Activated naive CD8-positive, alpha-beta T cell (primary cell): ENCODE measurements around the gene LBX2.
A peak's percentile ranks its signal among the peaks of the same experiment; 100 is the strongest.

Source experiments
- H3K27ac Mint-ChIP-seq: one replicate; pipeline ENCODE4 v1.8.0; 2021; ENCODE audit warnings: mixed read lengths
- H3K27me3 Mint-ChIP-seq: one replicate; pipeline ENCODE4 v1.8.0; 2021; ENCODE audit warnings: mixed read lengths
- H3K36me3 Mint-ChIP-seq: one replicate; pipeline ENCODE4 v1.8.0; 2021; ENCODE audit warnings: mixed read lengths
- H3K4me1 Mint-ChIP-seq: one replicate; pipeline ENCODE4 v1.8.0; 2021; ENCODE audit warnings: low read depth, mixed read lengths
- H3K4me3 Mint-ChIP-seq: one replicate; pipeline ENCODE4 v1.8.0; 2021; ENCODE audit warnings: mild to moderate bottlenecking, mixed read lengths
- H3K9me3 Mint-ChIP-seq: one replicate; pipeline ENCODE4 v1.8.0; 2021; ENCODE audit warnings: low read depth, mixed read lengths

Gene LBX2

DNA sequence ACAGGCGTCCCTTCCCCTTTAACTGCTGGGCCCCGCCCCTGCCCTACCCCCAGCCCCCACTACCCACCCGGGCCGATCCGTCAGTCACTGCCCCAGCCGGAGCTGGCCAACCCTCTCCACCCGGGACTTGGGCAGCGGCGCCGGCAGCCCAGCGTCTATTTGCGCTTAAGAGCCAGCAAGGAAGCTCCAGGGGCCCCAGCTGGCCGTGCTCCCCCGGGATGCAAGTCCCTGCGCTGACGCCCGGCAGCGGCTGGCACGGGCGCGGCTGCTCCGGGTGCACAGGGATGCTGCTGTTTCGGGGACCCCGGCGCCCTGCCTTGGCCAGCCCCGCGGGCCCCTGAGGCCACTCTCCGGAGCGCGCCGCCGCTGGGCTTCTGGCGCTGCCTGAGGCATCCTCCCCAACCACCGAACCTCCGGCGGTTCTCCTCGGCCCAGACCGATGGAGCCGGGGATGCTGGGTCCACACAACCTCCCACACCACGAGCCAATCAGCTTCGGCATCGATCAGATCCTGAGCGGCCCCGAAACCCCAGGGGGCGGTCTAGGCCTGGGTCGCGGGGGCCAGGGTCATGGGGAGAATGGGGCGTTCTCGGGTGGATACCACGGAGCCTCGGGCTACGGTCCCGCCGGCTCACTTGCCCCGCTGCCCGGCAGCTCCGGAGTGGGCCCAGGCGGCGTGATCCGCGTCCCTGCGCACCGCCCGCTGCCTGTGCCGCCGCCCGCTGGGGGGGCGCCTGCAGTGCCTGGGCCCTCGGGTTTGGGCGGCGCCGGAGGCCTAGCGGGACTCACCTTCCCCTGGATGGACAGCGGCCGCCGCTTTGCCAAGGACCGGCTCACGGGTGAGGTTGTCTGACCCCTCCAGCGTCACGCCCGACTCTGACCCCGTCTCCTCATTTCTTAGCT, 15.2 kb upstream of the LBX2 start, which contains the start of gene TLX2:
Gene TLX2 (plus strand): TSS at position 83 of the 903 bp plus-strand sequence. CDS start 357 bp downstream, at position 440.
- no peaks in the 10 kb centered on the region for H3K36me3 Mint-ChIP-seq
- H3K9me3 Mint-ChIP-seq: no peaks in the 10 kb centered on the region
- H3K27ac Mint-ChIP-seq: no peak within 1 kb of the TSS

DNA sequence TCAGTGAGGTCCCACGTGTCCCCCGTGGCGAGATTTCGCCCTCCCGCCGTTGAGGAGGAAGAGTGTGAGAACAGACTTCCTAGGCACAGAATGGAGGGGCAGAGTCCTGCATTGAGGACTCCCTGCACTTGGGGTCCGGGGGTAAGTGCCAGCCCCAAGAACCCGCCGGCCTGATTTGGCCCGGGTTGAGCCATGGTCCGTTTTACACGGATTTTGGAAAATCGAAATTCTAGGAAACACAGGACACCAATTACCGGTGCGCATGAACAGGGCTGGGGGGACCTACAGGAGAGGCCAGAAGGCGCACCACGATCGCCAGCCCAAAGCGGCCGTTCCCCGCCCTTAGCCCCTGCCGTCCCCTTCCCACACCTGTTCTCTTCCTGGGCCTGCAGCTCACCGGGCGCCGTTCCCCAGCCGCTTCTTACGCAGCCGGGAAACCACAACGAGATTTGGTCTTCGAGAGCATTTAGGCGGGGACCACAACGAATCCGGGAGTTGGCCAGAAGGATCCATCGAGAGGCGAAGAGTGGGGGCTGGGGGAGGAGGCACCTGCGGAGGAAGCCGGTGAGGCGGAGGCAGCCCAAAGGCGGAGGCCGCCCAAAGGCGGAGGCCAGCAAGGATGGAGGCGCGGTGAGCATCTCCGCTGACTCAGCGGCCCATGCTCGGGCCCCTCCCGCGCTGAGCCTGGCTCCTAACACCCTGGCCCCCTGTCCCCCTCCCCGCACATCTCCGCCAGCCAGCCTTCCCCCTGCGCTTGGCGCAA, 14.4 kb upstream of the LBX2 start:
- peak overlapping the region; percentile 35 for H3K4me3 Mint-ChIP-seq
- no peaks in the 10 kb centered on the region for H3K36me3 Mint-ChIP-seq
- H3K27me3 Mint-ChIP-seq: peaks cover 40% of the 10 kb centered on the region
- H3K4me1 Mint-ChIP-seq: peaks cover 16% of the 10 kb centered on the region
- H3K9me3 Mint-ChIP-seq: no peaks in the 10 kb centered on the region
- H3K27ac Mint-ChIP-seq: no peak overlapping the region

More for the DNA sequence above, 15.2 kb upstream of the LBX2 start, which contains the start of gene TLX2:
- Mint-ChIP-seq H3K4me1 (peaks cover 14% of the 10 kb centered on the region), H3K27me3 (peaks cover 46% of the 10 kb centered on the region), H3K4me3 (peak within 1 kb of the TSS; percentile 65)

DNA sequence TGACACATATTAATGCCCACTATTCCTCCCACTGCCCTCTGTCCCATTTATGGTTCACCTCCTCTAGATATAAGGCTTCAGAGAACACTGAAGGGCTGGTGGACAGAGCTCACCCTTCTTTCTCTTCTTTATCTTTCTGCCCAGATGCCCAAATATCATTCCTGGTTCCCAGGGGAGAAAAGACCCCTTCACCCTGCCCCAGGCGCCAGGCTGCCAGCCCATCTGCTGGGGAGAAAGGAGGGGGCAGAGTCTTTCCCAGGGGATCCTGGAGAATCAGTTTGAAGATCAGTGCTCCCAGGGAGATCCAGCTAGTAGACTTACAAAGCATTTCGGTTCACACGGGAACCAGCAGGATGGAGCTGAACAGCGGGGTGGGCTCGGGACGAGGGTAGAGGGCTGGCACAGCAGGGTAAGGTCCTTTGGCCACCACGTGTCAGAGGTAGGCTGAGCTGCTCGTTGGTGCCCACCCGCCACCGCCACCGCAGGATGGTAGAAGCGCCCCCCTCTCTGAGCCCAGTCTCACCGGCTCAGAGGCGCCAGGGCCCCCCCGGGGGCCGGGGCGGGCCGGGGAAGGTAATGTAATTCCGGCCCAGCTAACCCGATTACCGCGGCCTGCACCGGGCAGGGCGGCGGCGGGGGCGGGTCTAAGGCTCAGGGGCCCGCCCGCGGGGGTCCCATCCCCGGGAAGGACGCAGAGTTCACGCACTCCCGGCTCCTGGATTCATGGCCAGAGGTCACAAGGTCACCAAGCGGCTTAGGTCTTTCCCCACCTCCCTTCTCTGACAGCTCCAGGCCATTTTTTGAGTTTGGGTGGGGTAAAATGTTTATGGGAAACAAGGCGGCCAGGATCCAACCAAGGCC, 13.6 kb upstream of the LBX2 start:
- H3K36me3 Mint-ChIP-seq: no peaks in the 10 kb centered on the region
- H3K27ac Mint-ChIP-seq: no peak overlapping the region
- H3K27me3 Mint-ChIP-seq: peaks cover 33% of the 10 kb centered on the region
- peak overlapping the region; percentile 35 for H3K4me3 Mint-ChIP-seq
- no peaks in the 10 kb centered on the region for H3K9me3 Mint-ChIP-seq
- H3K4me1 Mint-ChIP-seq: peaks cover 24% of the 10 kb centered on the region

DNA sequence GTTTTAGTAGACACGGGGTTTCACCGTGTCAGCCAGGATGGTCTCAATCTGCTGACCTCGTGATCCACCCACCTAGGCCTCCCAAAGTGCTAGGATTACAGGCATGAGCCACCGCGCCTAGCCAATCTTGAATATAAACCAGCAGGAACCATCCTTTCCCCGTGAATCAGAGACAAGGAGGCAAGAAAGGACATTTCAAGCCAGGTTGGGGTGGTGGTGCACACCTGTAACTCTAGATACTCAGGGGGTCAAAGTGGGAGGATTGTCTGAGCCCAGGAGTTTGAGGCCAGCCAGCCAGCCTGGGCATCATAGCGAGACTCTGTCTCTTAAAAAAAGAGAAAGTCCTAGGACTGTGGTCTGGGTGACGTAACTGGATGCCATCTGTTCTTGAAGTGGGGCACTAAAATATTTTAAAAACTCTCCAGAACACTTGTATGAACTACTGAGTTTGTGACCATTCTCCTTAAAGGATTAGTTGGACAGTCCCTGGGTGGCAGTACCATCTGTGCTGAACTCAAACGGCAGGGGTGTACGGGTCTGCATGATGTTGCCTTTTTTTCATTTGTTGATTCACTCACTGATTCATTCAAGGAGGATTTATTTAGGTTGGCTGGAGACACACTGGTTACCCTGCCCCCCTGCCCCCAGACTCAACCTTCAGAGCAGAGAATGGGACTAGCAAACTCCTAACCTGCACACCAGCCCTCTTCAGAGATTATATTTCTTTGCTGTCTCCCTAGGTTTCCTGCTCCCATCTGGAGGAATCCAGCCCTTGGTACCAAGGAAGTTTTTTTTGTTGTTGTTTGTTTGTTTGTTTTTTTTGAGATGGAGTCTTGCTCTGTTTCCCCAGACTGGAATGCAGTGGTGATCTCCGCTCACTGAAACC, 11.9 kb upstream of the LBX2 start:
- H3K4me1 Mint-ChIP-seq: peaks cover 32% of the 10 kb centered on the region
- no peak overlapping the region for H3K4me3 Mint-ChIP-seq
- no peak overlapping the region for H3K27ac Mint-ChIP-seq

DNA sequence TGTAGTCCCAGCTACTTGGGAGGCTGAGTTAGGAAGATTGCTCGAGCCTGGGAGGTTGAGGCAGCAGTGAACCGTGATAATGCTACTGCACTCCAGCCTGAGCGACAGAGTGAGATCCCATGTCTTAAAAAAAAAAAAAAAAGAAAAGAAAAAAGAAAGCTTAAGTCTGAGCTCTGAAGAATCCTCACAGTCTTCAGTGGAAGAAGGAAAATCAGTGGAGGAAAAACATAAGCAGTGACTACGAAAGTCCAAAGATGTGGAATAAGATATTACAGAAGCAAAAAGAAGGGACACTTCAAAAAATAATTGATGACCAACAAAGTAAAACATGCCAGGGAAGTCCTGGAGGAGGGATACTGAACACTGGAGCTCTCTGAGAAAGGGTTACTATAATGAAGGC, 10.9 kb upstream of the LBX2 start:
- Mint-ChIP-seq H3K27ac (no peak overlapping the region), H3K27me3 (peaks cover 23% of the 10 kb centered on the region), H3K9me3 (no peaks in the 10 kb centered on the region)

More for the DNA sequence above, 11.9 kb upstream of the LBX2 start:
- H3K27me3 Mint-ChIP-seq: peaks cover 22% of the 10 kb centered on the region
- peaks cover 5% of the 10 kb centered on the region for H3K36me3 Mint-ChIP-seq
- no peaks in the 10 kb centered on the region for H3K9me3 Mint-ChIP-seq

DNA sequence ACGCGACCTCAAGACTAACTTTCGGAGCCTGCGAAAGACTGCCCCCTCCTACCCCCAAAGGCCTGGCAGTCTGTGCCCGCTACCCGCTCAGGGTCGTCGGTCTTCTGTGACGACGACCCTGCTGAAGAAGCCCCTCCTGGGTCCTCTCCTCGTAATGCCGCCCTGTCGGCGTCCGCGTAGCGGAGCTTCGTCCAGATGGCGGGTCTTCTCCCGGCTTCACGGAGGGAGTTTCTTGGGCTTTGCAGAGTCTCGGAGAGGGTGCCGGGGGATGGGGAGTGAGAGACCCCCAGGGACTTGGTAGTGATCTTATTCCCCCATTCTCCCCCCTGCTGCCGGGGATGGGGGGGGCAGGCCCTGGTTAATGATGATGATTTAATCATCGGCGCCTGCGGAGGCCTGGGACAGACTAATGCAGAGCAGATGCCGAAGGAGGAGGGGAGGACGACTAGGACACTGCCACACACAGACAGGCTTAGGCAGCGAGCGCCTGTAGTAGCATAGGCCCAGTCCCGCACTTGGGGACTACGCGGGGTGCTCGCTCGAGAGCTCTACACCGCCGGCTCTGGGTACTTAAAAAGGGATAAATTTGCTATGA, 8.6 kb upstream of the LBX2 start:
- Mint-ChIP-seq H3K9me3 (no peaks in the 10 kb centered on the region), H3K4me1 (peaks cover 43% of the 10 kb centered on the region), H3K4me3 (peak overlapping the region; percentile 100), H3K36me3 (peaks cover 16% of the 10 kb centered on the region), H3K27me3 (peaks cover 26% of the 10 kb centered on the region), H3K27ac (peak overlapping the region; percentile 100)

More for the DNA sequence above, 10.9 kb upstream of the LBX2 start:
- H3K4me1 Mint-ChIP-seq: peaks cover 32% of the 10 kb centered on the region
- H3K4me3 Mint-ChIP-seq: no peak overlapping the region
- H3K36me3 Mint-ChIP-seq: peaks cover 5% of the 10 kb centered on the region

DNA sequence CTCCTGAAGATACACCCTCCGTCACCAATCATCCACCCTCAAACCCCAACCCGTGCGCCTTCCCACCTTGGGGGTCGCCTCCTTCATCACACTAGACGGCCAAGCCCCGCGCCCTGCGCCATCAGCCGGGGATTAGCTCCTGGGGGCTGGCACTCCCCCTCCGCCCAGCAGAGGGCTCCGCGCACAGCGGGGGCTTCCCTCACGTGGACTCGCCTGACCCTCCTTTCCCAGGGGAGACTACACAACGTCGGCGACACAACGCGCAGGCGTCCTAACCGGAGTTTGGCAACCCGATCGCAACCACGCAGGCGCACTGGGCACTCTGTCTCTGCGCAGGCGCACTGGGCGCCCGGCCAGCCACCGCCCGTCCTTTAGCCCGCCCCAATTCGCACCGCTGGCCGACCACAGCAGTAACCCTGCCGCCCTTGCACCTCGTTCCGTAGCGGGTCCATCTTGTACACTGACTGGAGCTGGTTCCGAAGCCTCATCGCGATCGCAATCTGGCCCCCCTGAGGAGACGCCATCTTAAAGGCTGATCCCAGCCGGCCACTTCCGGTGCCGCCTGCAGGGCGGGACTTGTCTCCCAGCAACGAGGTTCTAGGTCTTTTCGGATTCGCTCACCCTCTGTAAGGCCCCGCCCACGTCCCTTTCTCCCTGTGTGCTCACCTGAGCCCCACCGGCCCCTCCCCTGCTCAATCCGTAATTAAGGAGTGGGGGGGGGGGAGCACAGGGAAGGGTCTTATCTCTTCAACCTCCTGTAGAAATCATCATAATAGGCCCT, 7.9 kb upstream of the LBX2 start, which contains the start of gene PCGF1:
Gene PCGF1 (minus strand): TSS at position 551 of the 781 bp plus-strand sequence. CDS start 27 bp downstream, at position 524.
- peak within 1 kb of the TSS; percentile 100 for H3K4me3 Mint-ChIP-seq
- H3K4me1 Mint-ChIP-seq: peaks cover 47% of the 10 kb centered on the region
- no peaks in the 10 kb centered on the region for H3K9me3 Mint-ChIP-seq
- peaks cover 16% of the 10 kb centered on the region for H3K36me3 Mint-ChIP-seq
- peaks cover 23% of the 10 kb centered on the region for H3K27me3 Mint-ChIP-seq
- H3K27ac Mint-ChIP-seq: peak within 1 kb of the TSS; percentile 100

DNA sequence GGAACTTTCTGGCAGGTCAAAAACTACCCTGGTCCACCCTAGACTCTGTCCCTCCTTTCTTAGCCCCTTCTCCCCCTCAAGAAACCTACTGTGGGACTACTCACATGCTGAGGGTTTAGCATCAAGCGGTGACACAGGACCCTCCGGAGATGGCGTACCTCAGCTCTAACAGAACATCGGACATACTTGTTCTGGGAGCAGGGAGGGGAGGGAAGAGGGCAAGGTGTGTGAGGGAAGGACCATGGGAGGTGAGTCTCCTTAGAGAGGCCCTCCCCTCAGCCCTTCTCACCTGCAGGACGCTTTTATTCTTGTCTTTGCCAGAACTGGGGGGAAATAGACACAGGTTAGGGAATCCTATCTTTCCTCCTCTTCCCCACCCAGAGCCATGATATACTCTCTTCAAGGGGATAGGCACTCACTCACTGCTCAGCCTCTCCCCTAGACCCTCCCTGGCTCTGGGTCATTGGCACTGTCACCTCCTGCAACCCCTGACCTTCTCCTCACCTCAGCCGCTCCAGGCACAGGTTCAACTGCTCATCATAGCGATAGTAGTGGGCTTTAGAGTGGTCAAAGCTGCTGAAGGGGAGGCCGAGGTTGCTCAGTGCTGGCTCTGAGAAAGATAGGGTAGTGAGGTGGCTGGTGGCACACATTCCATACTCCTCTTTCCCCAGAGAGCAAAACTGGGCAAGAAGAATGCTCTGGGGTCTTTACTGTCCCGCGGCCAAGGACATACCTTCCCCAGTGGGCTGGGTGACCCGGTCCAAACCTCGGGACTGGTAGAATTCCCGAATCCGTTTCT, 6.2 kb upstream of the LBX2 start:
- H3K36me3 Mint-ChIP-seq: peaks cover 18% of the 10 kb centered on the region
- peak overlapping the region; percentile 27 for H3K4me3 Mint-ChIP-seq

DNA sequence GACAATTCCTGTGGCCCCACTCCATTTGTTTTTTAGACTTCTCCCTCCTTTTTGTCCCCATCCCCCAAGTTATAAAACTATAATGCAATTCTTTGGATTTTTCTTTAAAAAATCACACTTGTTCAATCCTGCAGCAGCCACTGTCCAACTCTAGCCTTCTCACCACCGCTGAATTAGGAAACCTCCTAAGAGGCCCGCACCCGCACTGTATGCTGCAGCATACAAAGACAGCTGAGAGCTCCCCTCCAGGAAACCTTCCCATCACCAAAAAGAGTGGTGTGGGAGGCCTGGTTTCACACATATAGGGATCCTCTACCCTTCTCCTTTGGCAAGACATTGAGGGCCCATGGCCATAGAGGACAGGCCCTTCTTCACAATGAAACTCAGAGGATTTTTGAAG, 5.2 kb upstream of the LBX2 start:
- Mint-ChIP-seq H3K27me3 (peaks cover 22% of the 10 kb centered on the region), H3K4me1 (peaks cover 54% of the 10 kb centered on the region), H3K4me3 (peak overlapping the region; percentile 70), H3K27ac (no peak overlapping the region), H3K36me3 (peaks cover 18% of the 10 kb centered on the region), H3K9me3 (no peaks in the 10 kb centered on the region)

More for the DNA sequence above, 6.2 kb upstream of the LBX2 start:
- Mint-ChIP-seq H3K4me1 (peaks cover 54% of the 10 kb centered on the region), H3K9me3 (no peaks in the 10 kb centered on the region), H3K27me3 (peaks cover 25% of the 10 kb centered on the region), H3K27ac (no peak overlapping the region)

DNA sequence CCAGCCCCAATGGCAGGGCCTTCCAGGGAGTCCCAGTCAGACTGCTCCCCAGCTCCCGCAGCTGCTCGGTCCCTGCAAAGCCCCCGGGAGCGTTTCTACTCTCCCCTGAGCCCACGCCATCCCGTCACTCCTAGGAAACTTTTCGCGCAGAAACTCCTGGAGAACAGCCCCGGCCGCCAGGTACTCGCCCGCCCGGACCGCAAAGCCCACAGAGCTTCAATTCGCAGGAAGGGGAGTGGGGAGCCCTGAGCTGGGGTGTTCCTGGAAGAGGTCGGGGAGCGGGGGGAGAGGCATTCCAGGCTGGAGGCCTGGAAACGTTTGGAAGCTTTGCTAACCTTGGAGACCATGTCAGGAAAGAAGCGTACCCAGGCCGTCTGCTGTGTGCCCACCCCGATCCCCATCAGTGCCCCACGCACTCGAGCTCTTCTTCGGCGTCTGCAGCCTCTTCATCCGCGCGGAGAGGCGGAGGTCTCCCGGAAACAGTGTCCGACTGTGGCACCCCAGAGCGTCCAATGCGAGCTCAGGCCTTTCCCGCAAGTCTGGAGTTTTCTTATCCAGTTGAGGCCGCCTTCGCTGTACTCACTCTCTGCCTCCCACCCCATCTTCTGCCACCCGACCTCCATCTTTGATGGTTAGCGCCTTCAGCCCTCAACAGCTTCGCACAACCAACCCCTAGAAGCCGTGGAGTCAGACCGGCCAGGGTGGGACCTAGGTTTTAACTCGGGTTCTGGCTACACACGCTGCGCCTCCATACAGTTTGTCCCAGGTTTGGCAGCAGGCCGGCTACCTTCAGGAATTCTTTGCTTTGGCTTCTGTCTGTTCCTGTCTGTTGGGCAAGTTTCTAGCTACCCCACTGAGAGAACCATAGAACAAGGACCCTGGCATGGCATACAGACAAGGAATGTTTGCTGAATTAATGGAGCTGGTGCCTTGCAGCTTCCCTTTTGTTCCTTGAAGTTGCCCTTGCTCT, 4.4 kb upstream of the LBX2 start:
- peaks cover 18% of the 10 kb centered on the region for H3K36me3 Mint-ChIP-seq
- H3K4me3 Mint-ChIP-seq: peak overlapping the region; percentile 71
- H3K27me3 Mint-ChIP-seq: peaks cover 26% of the 10 kb centered on the region
- no peak overlapping the region for H3K27ac Mint-ChIP-seq
- H3K9me3 Mint-ChIP-seq: no peaks in the 10 kb centered on the region
- peaks cover 58% of the 10 kb centered on the region for H3K4me1 Mint-ChIP-seq
